GM19395 (cell line): ENCODE data around the gene SHROOM1.
A peak's percentile ranks its signal among the peaks of the same experiment; 100 is the strongest.

Experiments
- ATAC-seq: cut with Tn5 transposase; IDR thresholded peaks from one replicate; pipeline ENCODE4 v1.9.1; 2021; ENCODE audit warnings: mild to moderate bottlenecking, moderate library complexity; ENCODE audit not compliant: unreplicated experiment

SHROOM1 gene

DNA sequence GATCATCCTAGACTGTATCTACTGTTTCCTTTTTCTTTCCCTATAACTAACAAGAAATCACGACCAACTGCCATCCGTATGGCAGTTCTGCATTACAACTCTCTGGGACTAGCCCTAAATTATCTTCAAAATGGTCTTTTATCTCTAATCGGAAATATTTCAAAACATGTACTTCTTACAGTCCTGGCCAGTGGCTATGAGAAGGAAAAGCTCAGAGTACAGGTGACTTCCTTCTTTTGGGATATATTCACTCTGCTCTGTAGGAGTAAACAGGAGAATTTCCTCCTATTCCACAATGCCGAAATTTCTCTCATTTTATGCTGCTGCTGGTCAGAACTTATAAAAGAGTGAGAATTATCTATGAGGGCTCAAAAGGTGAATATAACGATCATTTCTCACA, 51.6 kb downstream of the SHROOM1 start:
- no peak for ATAC-seq

DNA sequence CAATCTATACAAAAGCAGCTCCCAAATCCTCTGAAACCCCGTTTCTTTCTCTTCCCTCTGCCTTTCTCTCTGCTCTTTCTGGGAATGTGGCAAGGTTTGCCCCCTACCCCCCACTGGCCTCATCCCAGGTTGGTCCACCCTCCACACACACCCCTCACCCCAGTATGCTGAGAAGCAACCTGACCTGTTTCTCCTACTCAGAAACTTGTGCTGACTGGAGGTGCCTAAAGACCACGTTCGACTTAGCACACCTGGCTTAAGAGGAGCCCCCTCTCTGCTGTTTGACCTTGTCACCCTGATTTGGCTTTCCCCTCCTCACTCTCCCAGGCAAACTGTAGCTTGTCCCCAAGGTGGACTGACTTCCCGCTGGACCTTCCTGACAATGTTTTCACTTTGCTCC, 52.3 kb downstream of the SHROOM1 start:
- ATAC-seq = no peak

DNA sequence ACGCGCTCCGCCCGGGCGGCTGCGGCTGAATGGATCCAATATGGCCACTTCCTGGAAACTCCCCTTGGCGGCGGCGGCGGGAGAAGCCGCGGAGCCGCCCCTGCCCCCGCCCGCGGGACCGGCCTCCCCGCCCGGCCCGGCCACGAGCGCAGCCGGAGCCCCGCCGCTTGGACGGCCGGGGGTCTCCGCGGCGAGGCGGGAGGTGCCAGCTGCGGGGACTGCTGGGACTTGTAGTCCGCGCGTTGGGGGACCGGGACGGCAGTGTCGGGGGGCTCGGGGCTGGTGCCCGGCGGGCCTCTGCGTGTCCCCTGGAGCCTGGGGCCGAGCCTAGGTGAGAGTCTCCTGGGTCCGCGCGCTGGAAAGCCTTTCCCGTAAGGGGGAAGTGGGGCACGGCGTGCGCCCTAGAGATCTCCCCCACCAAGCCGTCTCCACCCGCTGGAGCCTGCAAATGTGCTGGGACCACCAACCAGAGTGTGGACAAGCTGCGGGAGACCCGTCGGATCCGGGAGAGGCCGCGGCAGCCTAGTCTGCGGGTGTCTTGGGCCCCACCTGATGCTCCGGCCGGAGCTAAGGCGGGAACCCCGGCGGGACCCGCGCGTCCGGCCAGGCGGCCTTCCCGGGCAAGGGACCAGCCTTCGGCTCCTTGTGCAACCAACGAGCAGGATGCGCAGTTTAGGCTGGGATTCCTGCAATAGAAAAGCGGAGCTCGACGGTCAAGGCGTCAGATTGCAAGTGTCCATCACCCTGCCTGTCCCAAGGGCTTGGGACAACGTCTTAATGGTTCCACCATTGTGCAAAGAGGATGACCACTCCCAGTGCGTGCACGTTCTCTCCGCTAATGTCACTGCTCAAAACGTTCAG, 53.0 kb downstream of the SHROOM1 start, which contains the start of gene SEPTIN8:
Gene SEPTIN8, minus strand, starts transcription at position 31 of the 861 bp plus-strand sequence. CDS start 102 bp downstream, outside the sequence.
- ATAC-seq = peak; percentile 57

DNA sequence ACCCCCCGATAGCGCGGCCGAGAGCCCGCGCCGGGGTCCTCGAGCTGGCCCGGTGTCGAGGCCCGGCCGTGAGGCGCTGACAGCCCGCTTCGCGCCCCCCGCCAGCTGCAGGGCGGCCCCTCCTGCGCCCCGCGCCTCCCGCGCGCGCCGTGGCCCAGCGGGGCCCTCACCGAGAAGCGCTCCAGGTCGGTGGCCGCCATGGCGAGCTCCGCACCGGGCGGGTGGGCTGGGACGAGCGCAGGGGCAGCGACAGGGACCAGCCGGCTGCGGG, 53.6 kb downstream of the SHROOM1 start:
- peak; percentile 34 for ATAC-seq

DNA sequence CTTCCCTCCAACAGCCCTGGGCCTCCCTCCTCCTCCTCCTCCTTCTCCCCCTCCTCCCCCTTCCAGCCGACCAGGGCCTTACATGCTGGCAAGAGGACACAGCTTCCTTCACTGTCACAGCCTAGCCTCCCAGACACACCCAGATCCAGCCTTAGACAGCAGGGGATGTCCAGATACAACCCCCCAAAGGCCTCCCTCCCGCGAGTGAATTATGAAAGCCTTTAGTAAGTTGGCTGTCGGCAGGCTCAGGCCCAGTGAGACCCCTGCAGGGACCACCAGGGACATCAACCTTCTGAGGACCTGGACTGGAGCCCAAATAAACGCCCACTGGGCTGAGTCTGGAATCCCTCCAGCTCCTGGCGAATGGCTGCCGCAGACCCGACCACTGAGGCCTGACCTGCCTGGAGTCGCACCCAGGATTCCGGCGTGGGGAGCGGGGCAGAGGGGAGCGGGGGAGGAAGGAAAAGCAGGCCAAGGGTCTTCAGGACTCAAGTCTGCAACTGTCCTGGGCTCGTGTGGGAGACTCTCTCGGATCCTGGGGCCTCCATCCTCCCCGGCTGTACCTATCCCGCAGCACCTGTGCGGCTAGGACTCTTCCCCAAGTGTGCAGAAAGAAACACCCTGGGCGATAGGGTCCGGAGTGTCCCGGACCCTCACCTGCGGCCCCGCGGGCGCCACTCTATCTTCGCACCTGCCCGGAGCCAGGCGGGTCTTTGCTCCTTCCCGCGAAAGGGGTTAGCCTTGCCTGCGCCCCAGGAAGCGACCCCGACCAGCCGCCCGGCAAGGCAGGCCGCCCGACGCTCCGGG, 54.1 kb downstream of the SHROOM1 start:
- peak; percentile 30 for ATAC-seq

DNA sequence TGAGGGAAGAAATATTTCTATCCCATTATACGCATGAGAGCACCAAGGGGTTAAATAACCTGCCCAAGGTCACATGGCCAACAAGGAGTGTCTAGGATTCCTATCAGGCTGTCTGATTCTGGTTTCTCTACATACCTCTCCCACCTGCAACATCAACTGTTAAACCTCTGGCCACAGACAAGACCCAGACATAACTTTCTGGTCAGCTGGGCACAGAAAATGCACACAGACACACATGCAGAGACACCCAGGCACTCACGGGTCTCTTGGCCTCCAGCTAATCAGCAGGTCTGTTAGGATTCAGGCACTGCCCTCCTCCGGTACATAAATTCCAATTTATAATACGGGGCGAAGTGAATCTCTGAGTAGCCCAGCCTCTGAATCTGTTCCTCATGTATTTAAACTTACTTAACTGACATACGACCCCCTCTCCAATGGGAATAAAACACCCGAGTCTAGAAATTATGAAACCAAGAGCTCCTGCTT, 54.9 kb downstream of the SHROOM1 start:
- ATAC-seq = no peak

DNA sequence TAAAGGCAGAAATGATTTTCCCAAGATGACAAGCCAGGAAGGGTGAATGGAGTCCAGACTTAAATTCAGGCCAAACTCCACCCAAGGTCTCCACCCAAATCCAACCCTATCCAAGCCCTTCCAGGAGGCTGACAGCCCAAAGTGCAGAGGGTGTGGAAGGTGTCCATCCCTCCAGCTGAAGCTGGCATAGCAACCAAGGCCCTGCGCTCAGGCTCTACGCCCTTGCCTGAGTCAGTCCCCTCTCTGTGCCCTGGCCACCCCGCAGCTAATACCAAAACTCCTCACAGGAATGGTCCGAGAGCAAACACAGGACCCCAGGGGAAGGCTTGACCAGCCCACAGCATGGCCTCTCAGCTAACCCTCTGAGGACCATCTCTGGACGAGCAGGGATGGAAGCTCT, 55.6 kb downstream of the SHROOM1 start:
- ATAC-seq = no peak

DNA sequence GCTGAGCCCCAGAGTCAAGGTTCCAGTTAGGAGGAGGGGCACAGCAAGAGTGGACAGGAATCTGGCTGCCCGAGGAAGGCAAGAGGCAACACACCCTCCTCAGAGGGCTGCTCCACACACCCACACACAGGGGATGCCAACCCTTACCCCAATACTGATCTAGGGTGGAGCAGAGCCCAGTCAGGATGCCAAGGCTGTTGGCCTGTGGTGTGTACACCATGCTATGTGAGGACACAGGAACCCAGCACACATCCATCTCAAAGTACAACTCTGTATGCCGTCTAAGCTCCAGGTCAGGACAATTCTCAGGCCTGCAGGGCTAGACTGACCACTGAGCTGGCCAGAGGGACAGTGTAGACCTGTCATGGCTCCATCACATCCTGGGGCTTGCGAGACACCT, 56.0 kb downstream of the SHROOM1 start:
- no peak for ATAC-seq

DNA sequence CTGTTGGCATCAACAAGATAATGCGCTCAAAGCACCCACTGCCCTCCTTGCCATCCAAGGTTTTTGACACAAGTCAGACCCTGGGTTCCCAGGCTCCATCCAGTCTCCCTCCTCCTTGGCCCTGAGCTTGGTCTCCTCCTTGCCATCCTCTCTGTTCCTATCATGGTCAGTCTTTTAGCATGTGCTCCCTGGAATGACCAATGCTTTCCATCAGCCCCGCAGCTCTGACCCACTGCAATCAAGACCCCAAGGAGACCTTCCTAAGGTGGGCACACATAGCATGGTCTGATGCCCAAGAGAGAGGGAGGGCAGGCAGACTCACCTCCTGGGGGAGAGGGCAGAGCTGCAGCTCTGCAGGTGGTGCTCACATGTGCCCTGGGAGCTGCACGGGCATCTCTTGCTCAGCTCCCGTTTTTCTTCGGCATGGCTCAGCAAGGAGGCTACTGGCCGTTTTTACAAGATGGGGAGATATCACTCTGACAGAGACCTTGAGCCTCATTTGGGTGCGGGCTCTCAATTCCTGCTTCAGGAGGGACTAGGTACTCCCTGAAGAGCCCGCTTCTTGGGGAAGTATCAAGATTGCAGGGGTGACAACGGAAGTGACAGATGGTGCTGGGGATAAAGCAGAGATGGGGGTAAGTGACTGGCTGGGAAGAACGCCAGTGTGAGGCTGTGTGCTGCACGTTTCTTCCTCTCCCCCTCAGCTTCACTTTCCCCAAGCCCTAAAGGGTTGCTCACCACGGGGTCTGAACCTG, 56.7 kb downstream of the SHROOM1 start:
- no peak for ATAC-seq

DNA sequence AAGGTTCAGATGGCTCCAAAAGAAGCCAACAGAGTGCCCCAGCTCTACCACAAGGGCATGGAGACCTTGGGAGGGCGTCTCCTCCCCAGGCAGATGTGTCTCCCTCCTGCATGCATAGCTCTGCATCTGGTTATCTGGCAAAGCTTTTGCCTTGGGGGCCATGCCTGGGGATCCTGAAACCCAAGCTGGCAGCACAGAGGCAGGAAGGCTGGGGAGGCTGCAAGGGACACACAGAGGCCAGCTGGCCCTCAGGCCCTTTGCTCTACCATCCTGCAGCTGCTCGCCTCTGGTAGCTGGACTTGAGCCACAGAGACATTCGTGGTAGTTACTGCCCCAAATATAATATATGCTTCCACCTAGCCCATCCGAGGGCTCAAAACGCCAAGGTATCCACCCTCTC, 57.3 kb downstream of the SHROOM1 start:
- ATAC-seq = no peak

DNA sequence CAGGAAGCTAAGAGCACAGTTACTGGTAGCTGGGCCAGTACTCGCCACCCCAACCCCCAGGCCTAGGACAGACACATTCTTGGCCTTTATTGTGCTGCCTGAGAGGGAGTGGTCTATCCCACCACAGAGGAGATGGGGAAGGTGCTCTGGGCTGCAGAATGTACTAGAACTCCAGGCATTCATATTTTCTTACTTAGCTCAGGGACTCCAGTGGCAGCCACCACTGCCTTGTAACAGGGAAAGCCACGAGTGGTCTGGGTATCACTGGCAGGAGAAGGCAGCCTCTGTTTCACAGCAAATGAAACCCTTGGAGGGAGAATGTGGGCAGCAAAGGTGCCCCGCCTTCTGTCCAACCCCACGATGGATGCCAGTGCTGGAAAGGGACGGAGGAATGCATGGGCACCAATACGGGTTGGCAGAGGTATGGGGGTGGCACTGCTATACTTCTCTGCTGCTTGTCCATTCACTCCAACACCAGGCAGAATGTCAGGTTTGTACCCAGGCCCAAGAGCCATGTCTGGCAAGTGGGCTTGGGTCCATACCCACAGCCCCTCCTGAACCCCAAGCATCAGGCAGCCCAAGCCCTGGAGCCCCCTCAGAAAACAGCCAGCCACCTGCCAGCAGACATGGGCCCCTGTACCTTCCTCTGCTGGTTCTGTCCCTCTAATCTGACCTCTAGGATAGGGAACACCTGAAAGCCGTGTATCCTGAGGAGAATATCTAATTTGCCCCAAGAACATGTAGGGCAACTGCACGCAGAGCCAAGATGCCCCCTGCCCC, 58.0 kb downstream of the SHROOM1 start:
- no peak for ATAC-seq
